ENCODE results near the gene BPI.
A peak's percentile ranks its signal among the peaks of the same experiment; 100 is the strongest.

Gene BPI

GRCh38 chr20:38284893-38285444 is 19.0 kb upstream of the BPI start:
- H3K27me3 ChIP-seq: no peaks in the 10 kb centered on the region
- no peak overlapping the region for H3K4me3 ChIP-seq (ENCODE audit: low read depth in 1 of 2, low read length in 1 of 2)
- H3K9me3 ChIP-seq: no peaks in the 10 kb centered on the region
- no peak for TF ChIP-seq CTCF (IDR thresholded peaks at IDR 0.05)
- no peaks in the 10 kb centered on the region for H3K36me3 ChIP-seq
- H3K27ac ChIP-seq: no peak overlapping the region
- H3K4me1 ChIP-seq (ENCODE audit: control insufficient read depth in 1 of 2, insufficient read depth in 1 of 2, low read depth in 1 of 2, low read length in 1 of 2): peaks cover 32 to 37% of the 10 kb centered on the region in 2 experiments

GRCh38 chr20:38286586-38287531 is 17.1 kb upstream of the BPI start:
- Histone ChIP-seq H3K27ac (peak overlapping the region; percentile 78), H3K4me1 (ENCODE audit: control insufficient read depth in 1 of 2, insufficient read depth in 1 of 2, low read depth in 1 of 2, low read length in 1 of 2) (peaks cover 48 to 51% of the 10 kb centered on the region in 2 experiments), H3K27me3 (no peaks in the 10 kb centered on the region), H3K36me3 (no peaks in the 10 kb centered on the region), H3K4me3 (ENCODE audit: low read depth in 1 of 2, low read length in 1 of 2) (peak overlapping the region in 1 of 2 experiments; percentile 43), H3K9me3 (no peaks in the 10 kb centered on the region)
- no peak for TF ChIP-seq CTCF (IDR thresholded peaks at IDR 0.05)

- no peak for TF ChIP-seq CTCF (IDR thresholded peaks at IDR 0.05)
- Histone ChIP-seq H3K9me3 (no peaks in the 10 kb centered on the region), H3K4me1 (ENCODE audit: control insufficient read depth in 1 of 2, insufficient read depth in 1 of 2, low read depth in 1 of 2, low read length in 1 of 2) (peaks cover 90 to 92% of the 10 kb centered on the region in 2 experiments), H3K36me3 (no peaks in the 10 kb centered on the region), H3K27ac (peak overlapping the region; percentile 75), H3K27me3 (no peaks in the 10 kb centered on the region), H3K4me3 (ENCODE audit: low read depth in 1 of 2, low read length in 1 of 2) (no peak overlapping the region)
Observed at GRCh38 chr20:38290829-38291814, 12.8 kb upstream of the BPI start.

- H3K4me1 ChIP-seq (ENCODE audit: control insufficient read depth in 1 of 2, insufficient read depth in 1 of 2, low read depth in 1 of 2, low read length in 1 of 2): peaks cover 92 to 93% of the 10 kb centered on the region in 2 experiments
- no peak for TF ChIP-seq CTCF (IDR thresholded peaks at IDR 0.05)
- H3K9me3 ChIP-seq: no peaks in the 10 kb centered on the region
- peak overlapping the region; percentile 75 for H3K27ac ChIP-seq
- no peaks in the 10 kb centered on the region for H3K27me3 ChIP-seq
- no peaks in the 10 kb centered on the region for H3K36me3 ChIP-seq
- H3K4me3 ChIP-seq (ENCODE audit: low read depth in 1 of 2, low read length in 1 of 2): no peak overlapping the region
Observed at GRCh38 chr20:38291966-38292365, 12.0 kb upstream of the BPI start.

- Histone ChIP-seq H3K27ac (peak overlapping the region; percentile 75), H3K4me1 (ENCODE audit: control insufficient read depth in 1 of 2, insufficient read depth in 1 of 2, low read depth in 1 of 2, low read length in 1 of 2) (peaks cover 92 to 93% of the 10 kb centered on the region in 2 experiments), H3K9me3 (no peaks in the 10 kb centered on the region), H3K36me3 (no peaks in the 10 kb centered on the region), H3K27me3 (no peaks in the 10 kb centered on the region), H3K4me3 (ENCODE audit: low read depth in 1 of 2, low read length in 1 of 2) (peak overlapping the region; percentile 30 to 45)
- TF ChIP-seq CTCF (IDR thresholded peaks at IDR 0.05): no peak
Observed at GRCh38 chr20:38293491-38294065, 10.4 kb upstream of the BPI start.
